GM12801 (cell line): ENCODE data around the gene PYGM.

Experiments
- CTCF ChIP-seq: IDR thresholded peaks from one replicate; pipeline ENCODE4 v1.5.1; 2011; ENCODE audit warnings: control low read depth; ENCODE audit not compliant: insufficient read length; ENCODE audit errors: extremely low read depth

Gene PYGM

DNA sequence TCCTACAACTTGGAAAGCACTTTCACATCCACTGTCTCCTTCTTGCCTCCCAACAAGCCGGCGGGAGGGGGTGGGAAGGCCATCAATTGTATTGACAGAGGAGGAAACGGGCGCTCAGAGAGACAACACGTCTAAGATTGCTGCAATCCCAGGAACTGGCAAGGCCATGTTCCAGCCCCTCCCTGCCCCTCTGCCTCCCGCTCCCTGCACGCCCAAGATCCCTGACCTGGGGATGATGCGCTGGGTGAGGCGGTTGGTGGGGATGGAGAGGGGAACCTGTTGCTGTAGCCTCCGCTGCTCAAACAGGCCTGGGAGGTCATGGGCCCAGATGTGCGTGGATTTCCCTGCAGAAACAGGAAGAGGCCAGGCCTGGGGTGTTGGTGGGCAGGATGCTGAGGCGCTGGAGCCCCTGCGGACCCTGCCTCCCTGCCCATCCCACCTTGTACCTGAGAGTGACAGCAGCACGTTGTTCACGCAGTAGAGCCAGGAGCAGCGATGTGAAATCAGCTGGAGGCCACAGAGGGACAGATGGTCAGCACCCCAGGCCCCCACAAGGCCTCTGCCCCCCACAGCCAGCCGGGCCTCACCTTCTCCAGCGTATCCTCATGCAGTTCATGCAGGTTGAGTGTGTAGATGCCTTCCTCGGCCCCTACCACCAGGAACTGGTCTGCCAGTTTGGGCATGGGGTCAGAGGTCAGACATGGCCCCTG is 36.4 kb upstream of the PYGM start:
- TF ChIP-seq CTCF: no peak

- no peak for TF ChIP-seq CTCF
Observed at GRCh38 chr11:64794526-64794925, 34.8 kb upstream of the PYGM start.

GRCh38 chr11:64793271-64794160 is 33.7 kb upstream of the PYGM start:
- TF ChIP-seq CTCF: no peak

- no peak for TF ChIP-seq CTCF
Observed at GRCh38 chr11:64792482-64792881, 32.7 kb upstream of the PYGM start.

- no peak for TF ChIP-seq CTCF
Observed at GRCh38 chr11:64791781-64792291, 32.1 kb upstream of the PYGM start.

DNA sequence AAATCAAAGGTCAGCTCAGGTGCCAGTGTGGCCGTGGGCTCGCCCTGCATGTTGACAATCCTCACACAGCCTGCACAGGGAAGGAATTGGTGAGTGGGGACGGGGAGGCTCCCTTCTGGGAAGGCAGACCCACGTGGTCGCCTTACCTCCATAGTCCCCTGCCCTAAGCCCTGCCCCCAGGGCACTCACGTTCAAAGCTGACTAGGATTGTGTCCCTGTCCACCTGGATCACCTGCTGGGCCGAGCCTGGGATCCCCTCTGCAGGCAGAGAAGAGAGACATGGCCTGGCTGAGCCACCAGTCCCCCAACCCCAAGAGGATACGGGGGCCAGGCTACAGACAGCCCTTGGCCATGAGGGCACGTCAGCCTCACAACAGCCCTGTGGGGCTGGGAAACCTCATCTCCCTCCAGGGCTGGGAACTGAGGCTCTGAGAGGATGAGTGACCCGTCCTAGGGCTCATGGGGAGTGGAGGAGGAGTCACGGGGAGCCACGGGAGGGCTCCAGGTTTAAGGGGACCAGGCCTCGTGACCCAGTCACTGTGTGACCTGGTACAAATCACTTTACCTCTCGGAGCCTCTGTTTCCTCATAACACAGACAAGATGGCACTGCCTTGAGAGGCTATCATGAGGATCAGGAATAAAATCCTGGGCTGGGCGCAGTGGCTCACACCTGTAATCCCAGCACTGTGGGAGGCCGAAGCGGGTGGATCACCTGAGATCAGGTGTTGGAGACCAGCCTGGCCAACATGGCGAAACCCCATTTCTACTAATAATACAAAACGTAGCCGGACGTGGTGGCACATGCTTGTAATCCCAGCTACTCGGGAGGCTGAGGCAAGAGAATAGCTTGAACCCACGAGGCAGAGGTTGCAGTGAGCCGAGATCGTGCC is 30.7 kb upstream of the PYGM start:
- TF ChIP-seq CTCF: no peak
